ENCODE results near the gene THADA.

DNA sequence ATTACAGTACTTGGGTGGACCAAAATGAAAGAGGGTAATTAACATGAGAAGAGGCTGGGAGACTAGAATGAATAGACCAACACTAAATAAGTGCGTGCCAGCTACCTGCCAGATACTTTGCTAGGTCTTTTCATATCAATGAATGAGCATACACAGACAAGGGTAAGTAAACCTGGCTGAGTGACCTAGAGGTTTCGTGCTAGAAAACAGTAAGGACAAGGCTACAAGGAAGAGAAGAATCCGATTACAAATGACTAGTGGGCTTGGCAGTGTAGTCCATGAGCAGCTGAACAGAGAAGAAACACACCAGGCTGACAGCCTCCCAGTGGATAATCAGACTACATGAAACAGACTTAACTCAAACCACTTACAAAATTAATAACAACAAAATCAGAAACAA is 64.6 kb downstream of the THADA start:
- TF ChIP-seq, protein P1, sequence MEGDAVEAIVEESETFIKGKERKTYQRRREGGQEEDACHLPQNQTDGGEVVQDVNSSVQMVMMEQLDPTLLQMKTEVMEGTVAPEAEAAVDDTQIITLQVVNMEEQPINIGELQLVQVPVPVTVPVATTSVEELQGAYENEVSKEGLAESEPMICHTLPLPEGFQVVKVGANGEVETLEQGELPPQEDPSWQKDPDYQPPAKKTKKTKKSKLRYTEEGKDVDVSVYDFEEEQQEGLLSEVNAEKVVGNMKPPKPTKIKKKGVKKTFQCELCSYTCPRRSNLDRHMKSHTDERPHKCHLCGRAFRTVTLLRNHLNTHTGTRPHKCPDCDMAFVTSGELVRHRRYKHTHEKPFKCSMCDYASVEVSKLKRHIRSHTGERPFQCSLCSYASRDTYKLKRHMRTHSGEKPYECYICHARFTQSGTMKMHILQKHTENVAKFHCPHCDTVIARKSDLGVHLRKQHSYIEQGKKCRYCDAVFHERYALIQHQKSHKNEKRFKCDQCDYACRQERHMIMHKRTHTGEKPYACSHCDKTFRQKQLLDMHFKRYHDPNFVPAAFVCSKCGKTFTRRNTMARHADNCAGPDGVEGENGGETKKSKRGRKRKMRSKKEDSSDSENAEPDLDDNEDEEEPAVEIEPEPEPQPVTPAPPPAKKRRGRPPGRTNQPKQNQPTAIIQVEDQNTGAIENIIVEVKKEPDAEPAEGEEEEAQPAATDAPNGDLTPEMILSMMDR (conservative IDR thresholded peaks at IDR 0.05; ENCODE audit: low read length), result no peak
- TF ChIP-seq EZH2phosphoT487 (IDR thresholded peaks at IDR 0.05; ENCODE audit: borderline replicate concordance, low read depth, low read length), result no peak

Measured in OCI-LY7 (cell line).